K562 (cell line): Measurements from ENCODE around the gene CCM2. TPM values are rescaled to one million over a fixed set of nuclear protein-coding genes. Genes with fewer than 3 reads are reported as not detected.

Experiments
- ARID2 ChIP-seq: fragments of 450-650 bp; IDR thresholded peaks from 2 replicates; pipeline ENCODE4 v1.6.1; 2017; ENCODE audit warnings: antibody characterized with exemption, mild to moderate bottlenecking
- ARID3B ChIP-seq: fragments of 250-450 bp; sonication (Bioruptor Pico); IDR thresholded peaks from 2 replicates; pipeline ENCODE4 v1.4.0; 2020; ENCODE audit warnings: borderline replicate concordance
- COPS2 ChIP-seq: fragments of 450-650 bp; conservative IDR thresholded peaks from 2 replicates; pipeline ENCODE4 v1.6.1; 2016; ENCODE audit warnings: mild to moderate bottlenecking, moderate library complexity
- DACH1 ChIP-seq: fragments of 450-650 bp; IDR thresholded peaks from 2 replicates; pipeline ENCODE4 v1.6.1; 2018; ENCODE audit not compliant: partially characterized antibody
- DMBX1 ChIP-seq: fragments of 250-450 bp; sonication (Bioruptor Pico); IDR thresholded peaks from 2 replicates; pipeline ENCODE4 v1.8.0; 2022; ENCODE audit warnings: inconsistent platforms, mild to moderate bottlenecking, moderate library complexity, borderline replicate concordance
- ELF4 ChIP-seq: fragments of 450-650 bp; formaldehyde crosslinking; IDR thresholded peaks from 2 replicates; pipeline ENCODE4 v1.4.0; 2022; ENCODE audit warnings: missing genetic modification characterization
- ETV1 ChIP-seq: fragments of 450-650 bp; conservative IDR thresholded peaks from 2 replicates; pipeline ENCODE4 v1.6.1; 2016; ENCODE audit warnings: missing genetic modification characterization, control low read depth, low read depth, missing compliant biosample characterization
- EZH2 ChIP-seq: IDR thresholded peaks from 2 replicates; pipeline ENCODE4 v1.6.1; 2012; ENCODE audit warnings: low read depth, mild to moderate bottlenecking, inconsistent platforms, low read length, borderline replicate concordance
- HDAC6 ChIP-seq: IDR thresholded peaks from 2 replicates; pipeline ENCODE4 v1.6.1; 2012; ENCODE audit warnings: low read depth, mild to moderate bottlenecking, control low read depth, inconsistent platforms, low read length, moderate library complexity
- HES1 ChIP-seq: fragments of 450-650 bp; IDR thresholded peaks from 2 replicates; pipeline ENCODE4 v1.6.1; 2016; ENCODE audit warnings: low read depth, mild to moderate bottlenecking, moderate library complexity
- L3MBTL2 ChIP-seq: fragments of 450-650 bp; IDR thresholded peaks from 2 replicates; pipeline ENCODE4 v1.6.1; 2016; ENCODE audit warnings: mild to moderate bottlenecking, moderate library complexity
- MCM7 ChIP-seq, 2 experiments: fragments of 450-650 bp; IDR thresholded peaks; 2 replicates each; pipeline ENCODE4 v1.6.1; 2016 to 2018
- NFYB ChIP-seq: IDR thresholded peaks from 2 replicates; pipeline ENCODE4 v1.6.1; 2011; ENCODE audit warnings: mild to moderate bottlenecking, moderate library complexity; ENCODE audit not compliant: insufficient read length; ENCODE audit errors: extremely low read depth
- PHF21A ChIP-seq: fragments of 450-650 bp; IDR thresholded peaks from 2 replicates; pipeline ENCODE4 v1.6.1; 2017; ENCODE audit warnings: low read depth, borderline replicate concordance
- PTTG1 ChIP-seq: fragments of 450-650 bp; IDR thresholded peaks from 2 replicates; pipeline ENCODE4 v1.6.1; 2016; ENCODE audit warnings: low read depth, mild to moderate bottlenecking, missing genetic modification characterization, missing compliant biosample characterization
- TEAD4 ChIP-seq, 2 experiments: sonication (generic) in 1 of 2; formaldehyde crosslinking in 1 of 2; IDR thresholded peaks; 2 replicates each; pipeline versions ENCODE4 v1.6.1 to v1.8.0; 2012 to 2022; ENCODE audit warnings: borderline replicate concordance in 1 of 2, inconsistent platforms in 1 of 2, low read length in 1 of 2, mild to moderate bottlenecking in 1 of 2, missing genetic modification reagents in 1 of 2
- ZBTB11 ChIP-seq, 3 experiments: fragments of 200-800 bp in 1 of 3; fragments of 250-450 bp in 1 of 3; fragments of 450-650 bp in 1 of 3; sonication (Bioruptor Pico) in 1 of 3; sonication (Bioruptor generic) in 1 of 3; formaldehyde crosslinking in 1 of 3; IDR thresholded peaks; 2 replicates each; pipeline versions ENCODE4 v1.6.1 to v1.8.0; 2016 to 2022; ENCODE audit warnings: mild to moderate bottlenecking in 2 of 3, missing genetic modification characterization in 2 of 3, missing compliant biosample characterization in 1 of 3, moderate library complexity in 1 of 3
- ZBTB26 ChIP-seq: fragments of 450-650 bp; formaldehyde crosslinking; IDR thresholded peaks from 2 replicates; pipeline ENCODE4 v1.4.0; 2022; ENCODE audit warnings: missing genetic modification characterization
- ZNF41 ChIP-seq: fragments of 250-450 bp; sonication (Bioruptor Pico); conservative IDR thresholded peaks from 2 replicates; pipeline ENCODE4 v1.4.0; 2020; ENCODE audit warnings: mild to moderate bottlenecking
- ZNF551 ChIP-seq: fragments of 250-450 bp; sonication (Bioruptor Pico); IDR thresholded peaks from 2 replicates; pipeline ENCODE4 v1.5.0; 2021; ENCODE audit warnings: mild to moderate bottlenecking, moderate library complexity
- ZNF668 ChIP-seq: fragments of 250-450 bp; sonication (Bioruptor Pico); IDR thresholded peaks from 2 replicates; pipeline ENCODE4 v1.8.0; 2022; ENCODE audit warnings: mild to moderate bottlenecking, inconsistent platforms
- ZNF695 ChIP-seq: fragments of 450-650 bp; formaldehyde crosslinking; IDR thresholded peaks from 2 replicates; pipeline ENCODE4 v1.4.0; 2020; ENCODE audit warnings: mild to moderate bottlenecking, moderate library complexity
- ZNF696 ChIP-seq: fragments of 250-450 bp; sonication (Bioruptor Pico); conservative IDR thresholded peaks from 2 replicates; pipeline ENCODE4 v1.4.0; 2020; ENCODE audit warnings: mild to moderate bottlenecking, moderate library complexity
- polyA plus RNA-seq, 8 experiments: library from polyadenylated mRNA; depleted of rRNA in 4 of 8; stranded (reverse) in 5 of 8; unstranded in 3 of 8; fragments of >200 nt; fragmentation: Nextera tagmentation in 2 of 8; fragmentation: Illumina TruSeq in 1 of 8; extraction: Ambion mirVana in 2 of 8; extraction: Trizol in 1 of 8; gene quantifications; 2 replicates each; pipeline versions ENCODE4 v1.2.1 to v1.2.3, GENCODE V29; 2011 to 2014; ENCODE audit warnings: inconsistent platforms in 1 of 8, missing spikeins in 1 of 8
- total RNA-seq, 7 experiments: library from RNA; depleted of rRNA in 6 of 7; stranded (reverse); fragments of >200 nt in 6 of 7; fragmentation: Illumina TruSeq in 2 of 7; extraction: Trizol in 2 of 7; gene quantifications; 2 replicates each; pipeline versions ENCODE4 v1.2.1 to v1.2.3, GENCODE V29; 2011 to 2021; ENCODE audit warnings: low replicate concordance in 1 of 7

CCM2 gene
- total and polyA plus RNA-seq, 9 of the 15 experiments (the other 6 are each of a cell fraction or from before 2014, with no cell fraction given), result 0.41 to 38.6 (median 25.9) TPM

- no peak for TF ChIP-seq ZBTB11 (CRISPR knock-in tag; IDR thresholded peaks at IDR 0.05)
- TF ChIP-seq ARID3B, result no peak
- TF ChIP-seq ZNF668, result no peak
- no peak for TF ChIP-seq DMBX1 (CRISPR knock-in tag)
- TF ChIP-seq PHF21A, result no peak
- no peak for TF ChIP-seq MCM7 (IDR thresholded peaks at IDR 0.05)
- TF ChIP-seq ETV1, result no peak
- no peak for TF ChIP-seq ZNF695 (CRISPR knock-in tag)
- no peak for TF ChIP-seq ZNF551 (CRISPR knock-in tag)
- peak; percentile 93 for TF ChIP-seq TEAD4 (IDR thresholded peaks at IDR 0.05; ENCODE audit: low read length)
- no peak for TF ChIP-seq TEAD4 (CRISPR knock-in tag; IDR thresholded peaks at IDR 0.05; ENCODE audit: borderline replicate concordance)
- TF ChIP-seq COPS2, result no peak
- no peak for TF ChIP-seq ELF4
- no peak for TF ChIP-seq ZBTB26 (CRISPR knock-in tag)
- TF ChIP-seq PTTG1 (tag), result no peak
- no peak for TF ChIP-seq ARID2
- TF ChIP-seq ZNF41 (CRISPR knock-in tag), result no peak
- no peak for TF ChIP-seq ZNF696
- TF ChIP-seq L3MBTL2, result peak; percentile 26; the same call in 1 of the 2 replicates
- TF ChIP-seq HDAC6, result no peak
- TF ChIP-seq EZH2, result no peak
- no peak for TF ChIP-seq HES1
- TF ChIP-seq NFYB, result no peak
- no peak for TF ChIP-seq DACH1
Measured at GRCh38 chr7:45001138-45001694, 1.2 kb downstream of the CCM2 start (continued).
